HG03066 (cell line): ENCODE measurements around the gene CNN2.

Experiments
- ATAC-seq: cut with Tn5 transposase; IDR thresholded peaks from one replicate; pipeline ENCODE4 v1.9.1; 2021; ENCODE audit warnings: low read depth; ENCODE audit not compliant: unreplicated experiment

Gene CNN2

DNA sequence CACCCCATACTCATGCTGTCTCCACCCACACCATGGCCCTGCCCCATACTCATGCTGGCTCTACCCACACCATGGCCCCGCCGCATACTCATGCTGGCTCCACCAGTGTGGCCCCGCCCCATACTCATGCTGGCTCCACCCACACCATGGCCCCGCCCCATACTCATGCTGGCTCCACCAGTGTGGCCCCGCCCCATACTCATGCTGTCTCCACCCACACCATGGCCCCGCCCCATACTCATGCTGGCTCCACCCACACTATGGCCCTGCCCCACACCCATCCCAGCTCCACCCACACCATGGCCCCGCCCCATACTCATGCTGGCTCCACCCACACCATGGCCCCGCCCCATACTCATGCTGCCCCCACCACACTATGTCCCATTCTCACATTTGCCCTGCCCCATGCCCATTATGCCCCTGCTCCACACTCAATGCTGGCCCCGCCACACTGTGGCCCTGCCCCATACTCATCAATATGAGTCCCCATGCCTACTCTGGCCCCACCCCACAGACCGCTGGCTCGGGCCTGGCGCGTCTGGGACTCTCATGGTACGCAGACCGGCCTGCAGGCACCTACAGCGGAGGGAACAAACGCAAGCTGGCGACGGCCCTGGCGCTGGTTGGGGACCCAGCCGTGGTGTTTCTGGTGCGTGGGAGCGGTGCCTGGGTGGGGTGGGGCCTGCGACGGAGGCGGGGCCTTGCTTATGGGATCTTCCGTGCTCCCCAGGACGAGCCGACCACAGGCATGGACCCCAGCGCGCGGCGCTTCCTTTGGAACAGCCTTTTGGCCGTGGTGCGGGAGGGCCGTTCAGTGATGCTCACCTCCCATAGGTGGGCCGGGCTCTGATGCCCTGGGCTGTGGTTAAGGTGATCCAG is 36.9 kb downstream of the CNN2 start:
- no peak for ATAC-seq

DNA sequence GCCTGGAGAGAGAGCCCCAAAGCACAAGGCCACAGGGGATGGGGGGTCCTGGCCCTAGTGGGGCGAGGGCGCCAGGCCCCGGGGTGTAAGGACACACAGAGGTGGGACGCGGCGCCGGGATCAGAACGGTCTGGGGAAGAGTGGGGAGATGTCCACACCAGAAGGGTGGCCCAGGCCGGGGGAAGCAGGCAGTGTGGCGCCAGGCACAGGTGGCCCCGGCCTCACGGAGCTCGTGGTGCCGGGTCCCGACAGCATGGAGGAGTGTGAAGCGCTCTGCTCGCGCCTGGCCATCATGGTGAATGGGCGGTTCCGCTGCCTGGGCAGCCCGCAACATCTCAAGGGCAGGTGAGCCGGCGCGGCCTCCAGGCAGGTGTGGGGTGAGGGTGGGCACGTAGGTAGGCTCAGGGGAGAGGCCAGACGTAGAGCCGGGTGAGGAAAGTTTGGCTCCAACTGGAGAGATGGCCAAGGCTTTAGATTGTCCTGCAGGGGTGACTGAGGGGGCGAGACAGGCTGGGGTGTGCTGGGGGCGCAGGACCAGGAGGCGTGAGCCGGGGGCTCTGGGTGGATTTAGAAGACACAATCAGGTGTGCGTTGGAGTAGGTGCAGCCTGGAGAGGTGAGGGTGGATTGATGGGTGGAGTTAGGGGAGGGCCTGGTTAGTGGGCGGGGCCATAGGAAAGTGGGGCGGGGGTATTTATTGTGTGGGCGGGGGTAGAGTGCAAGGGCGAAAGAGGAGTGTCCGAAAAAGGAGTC is 37.7 kb downstream of the CNN2 start:
- no peak for ATAC-seq

DNA sequence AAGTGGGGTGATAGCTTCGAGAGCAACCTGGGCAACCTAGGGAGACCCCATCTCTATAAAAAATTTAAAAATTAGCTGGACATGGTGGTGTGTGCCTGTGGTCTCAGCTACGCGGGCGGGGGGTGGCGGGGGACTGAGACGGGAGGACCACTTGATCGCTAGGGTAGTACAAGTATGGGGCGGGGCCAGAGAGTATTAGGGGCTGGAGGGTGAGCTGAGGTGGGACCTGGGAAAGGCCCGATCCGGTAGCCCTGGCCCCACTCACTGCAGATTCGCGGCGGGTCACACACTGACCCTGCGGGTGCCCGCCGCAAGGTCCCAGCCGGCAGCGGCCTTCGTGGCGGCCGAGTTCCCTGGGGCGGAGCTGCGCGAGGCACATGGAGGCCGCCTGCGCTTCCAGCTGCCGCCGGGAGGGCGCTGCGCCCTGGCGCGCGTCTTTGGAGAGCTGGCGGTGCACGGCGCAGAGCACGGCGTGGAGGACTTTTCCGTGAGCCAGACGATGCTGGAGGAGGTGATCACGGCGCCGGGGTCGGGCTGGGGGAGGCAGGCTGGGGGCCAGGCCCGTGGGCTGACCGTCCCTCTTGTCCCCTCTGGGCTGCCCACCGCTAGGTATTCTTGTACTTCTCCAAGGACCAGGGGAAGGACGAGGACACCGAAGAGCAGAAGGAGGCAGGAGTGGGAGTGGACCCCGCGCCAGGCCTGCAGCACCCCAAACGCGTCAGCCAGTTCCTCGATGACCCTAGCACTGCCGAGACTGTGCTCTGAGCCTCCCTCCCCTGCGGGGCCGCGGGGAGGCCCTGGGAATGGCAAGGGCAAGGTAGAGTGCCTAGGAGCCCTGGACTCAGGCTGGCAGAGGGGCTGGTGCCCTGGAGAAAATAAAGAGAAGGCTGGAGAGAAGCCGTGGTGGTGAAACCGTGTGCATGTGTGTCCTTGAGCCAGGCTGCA is 38.5 kb downstream of the CNN2 start:
- ATAC-seq: no peak

DNA sequence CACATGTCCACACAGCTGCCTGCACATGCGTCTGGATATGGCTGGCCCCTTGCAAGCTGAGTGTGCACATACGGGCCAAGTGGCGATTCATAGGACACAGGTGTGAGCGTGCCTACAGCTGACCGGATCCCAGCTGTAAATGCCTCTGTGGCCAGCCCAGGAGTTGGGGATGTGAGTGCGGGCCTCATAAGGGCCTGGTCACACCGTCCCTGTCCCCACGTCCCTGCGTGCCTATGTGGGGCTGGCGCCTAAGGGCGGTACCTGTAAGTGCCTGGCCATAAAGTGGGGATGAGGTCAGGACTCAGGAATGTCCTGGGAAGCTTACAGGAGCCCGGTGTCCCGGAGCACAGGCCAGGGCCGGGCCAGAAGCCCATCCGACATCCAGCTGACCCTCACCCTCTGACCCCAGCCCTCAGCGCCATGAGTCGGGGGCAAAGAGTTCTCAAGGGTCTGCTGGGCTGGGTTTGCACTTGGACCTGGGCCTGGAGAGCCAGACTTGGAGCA is 39.2 kb downstream of the CNN2 start:
- no peak for ATAC-seq

DNA sequence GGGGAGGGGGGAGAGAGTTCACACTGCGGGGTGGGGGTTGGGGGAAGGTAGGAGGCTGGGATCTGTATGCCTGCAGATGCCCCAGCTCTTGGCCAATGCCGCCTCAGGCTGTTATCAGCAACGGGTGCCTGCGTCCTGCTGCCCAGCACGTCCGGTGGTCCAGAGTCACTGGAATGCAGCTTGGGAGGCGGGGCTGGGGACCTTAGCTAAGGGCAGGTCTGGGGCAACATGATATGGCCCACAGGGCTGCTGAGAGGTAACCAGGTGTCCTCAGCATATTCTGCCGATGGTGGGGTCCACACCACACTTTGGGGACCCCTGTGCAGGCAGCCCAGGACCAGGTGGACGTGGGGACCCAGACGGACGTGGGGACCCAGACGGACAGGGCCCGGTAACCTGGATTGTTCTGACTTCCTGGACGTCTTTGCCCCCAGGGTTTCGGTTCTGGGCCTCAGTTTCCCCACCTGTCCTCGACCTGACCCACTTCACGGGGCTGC is 39.9 kb downstream of the CNN2 start:
- no peak for ATAC-seq

DNA sequence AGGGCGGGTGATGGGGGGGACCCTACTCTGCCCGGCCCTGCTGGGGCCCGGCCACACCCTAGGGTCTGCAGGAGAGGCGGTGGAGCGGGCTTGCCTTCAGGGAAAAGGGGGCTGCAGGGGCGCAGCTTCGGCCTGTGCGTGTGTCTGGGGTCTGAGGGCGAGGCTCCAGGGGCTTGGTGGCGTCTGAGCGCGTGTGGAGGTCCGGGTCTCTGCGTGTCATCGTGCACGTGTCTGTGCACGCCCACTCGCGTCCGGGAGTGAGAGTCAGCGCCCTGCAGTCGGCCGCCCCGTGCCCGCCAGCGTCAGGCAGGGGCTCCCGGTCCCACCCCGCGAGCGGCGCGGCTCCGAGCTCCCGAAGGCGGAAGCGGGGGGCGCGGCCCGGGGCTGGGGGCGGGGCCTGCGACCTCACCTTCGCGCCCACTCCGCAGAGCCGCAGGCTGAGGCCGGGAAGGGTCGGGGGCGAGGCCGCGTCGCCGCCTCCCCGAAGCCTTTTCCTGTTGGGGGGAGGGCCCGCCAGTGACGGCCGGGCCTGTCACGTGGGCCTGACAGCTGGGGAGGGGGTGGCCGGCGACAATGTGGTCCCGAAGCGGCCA is 40.4 kb downstream of the CNN2 start, which contains the start of gene ARHGAP45:
TSS of gene ARHGAP45 (plus strand) at position 420 of the 593 bp plus-strand sequence. CDS start 239 bp downstream, outside the sequence.
- ATAC-seq: no peak

DNA sequence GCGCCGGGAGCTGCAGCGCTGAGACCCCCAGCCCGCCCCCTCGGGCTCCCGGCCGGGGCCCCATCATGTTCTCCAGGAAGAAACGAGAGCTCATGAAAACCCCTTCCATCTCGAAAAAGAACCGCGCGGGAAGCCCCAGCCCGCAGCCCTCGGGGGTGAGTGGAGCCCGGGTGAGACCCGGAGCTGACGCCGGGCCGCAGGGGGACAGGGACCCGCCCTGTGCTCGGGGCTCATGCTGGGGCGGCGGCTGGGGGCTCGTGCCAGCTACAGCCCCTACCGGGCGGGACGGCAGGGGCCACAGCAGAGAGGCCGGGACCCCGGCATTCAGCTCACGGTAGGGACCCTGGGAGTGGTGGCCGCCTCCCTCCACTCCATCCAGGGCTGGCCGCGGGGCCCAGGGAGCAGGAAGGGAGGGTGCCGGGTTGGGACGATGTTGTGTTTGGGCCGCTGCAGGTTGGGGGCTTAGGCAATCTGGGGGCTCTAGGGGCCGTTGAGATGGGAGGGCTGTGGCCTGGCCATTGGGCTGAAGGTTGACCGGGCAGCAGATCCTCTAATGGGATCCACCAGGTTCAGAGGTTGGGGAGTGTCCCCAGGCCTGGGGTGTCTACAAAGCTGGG is 41.0 kb downstream of the CNN2 start:
- no peak for ATAC-seq

DNA sequence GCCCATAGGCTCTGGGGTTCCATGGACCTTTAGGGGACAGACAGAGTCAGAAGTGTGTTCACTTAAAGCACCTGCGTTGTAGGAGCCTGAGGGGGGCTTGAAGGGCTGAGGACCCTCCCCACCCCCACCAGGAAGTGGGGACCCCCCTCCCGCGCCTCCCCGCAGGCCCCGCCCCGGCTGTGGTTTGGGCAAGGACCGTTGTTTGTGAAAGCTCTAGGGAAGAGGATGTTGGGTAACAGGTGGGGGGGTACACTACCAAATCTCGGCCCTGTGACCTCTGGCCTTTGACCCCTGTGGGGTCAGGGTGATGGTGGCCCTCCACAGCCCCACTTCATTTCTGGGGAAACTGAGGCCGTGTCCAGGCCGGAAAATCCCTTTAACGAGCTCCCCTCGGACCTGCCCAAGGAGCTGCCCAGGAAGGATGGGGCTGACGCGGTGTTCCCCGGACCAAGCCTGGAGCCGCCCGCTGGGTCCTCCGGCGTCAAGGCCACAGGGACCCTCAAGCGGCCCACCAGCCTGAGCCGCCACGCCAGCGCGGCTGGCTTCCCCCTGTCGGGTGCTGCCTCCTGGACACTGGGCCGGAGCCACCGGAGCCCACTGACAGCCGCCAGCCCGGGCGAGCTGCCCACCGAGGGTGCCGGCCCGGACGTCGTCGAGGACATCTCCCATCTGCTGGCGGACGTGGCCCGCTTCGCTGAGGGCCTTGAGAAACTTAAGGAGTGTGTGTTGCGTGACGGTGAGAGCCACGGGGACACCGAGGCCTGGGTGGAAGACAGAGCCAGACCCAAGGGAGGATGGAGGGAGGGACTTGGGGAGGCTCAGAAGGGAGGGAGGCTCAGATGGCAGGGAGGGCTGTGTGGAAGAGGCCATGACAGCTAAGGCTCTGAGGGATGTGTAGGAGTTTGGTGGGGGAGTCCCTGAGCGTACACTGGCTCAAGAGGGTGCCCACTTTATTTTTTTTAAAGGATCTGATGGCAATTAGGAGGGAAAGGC is 41.9 kb downstream of the CNN2 start:
- no peak for ATAC-seq

DNA sequence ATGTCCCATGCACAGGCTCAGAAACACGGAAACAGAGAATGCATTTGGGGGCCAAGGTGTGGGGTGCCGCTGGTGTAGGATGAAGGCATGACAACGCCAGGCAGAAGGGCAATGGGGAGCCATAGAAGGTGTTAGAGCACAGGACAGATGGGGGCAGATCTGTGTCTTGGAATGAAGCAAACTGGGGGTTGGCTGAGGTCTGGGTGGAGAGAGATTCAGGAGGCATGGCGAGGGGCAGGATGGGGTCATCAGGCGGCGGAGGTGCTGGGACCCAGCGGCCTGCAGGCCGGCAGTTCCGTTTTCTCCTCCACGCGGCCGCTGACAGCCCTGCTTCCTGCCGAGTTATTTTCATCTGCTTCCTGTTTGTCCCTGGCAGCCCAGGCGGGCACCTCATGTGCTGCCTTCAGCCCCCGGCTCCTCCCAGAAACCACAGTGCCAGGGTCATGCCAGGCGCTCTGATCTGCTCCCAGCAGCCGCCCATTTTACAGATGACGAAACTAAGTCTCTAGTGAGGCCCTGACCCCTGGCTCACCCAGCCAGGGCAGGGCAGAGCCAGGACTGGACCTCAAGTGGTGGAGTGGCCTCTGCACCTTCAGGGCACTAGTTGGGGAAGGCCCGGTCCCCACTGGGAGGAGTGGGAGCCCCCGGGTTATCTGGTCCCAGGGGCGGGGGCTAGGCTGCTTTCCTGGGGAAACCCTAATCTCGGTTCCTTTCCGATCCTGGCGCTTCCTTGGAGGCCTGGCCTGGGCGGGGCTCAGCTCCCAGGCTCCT is 42.8 kb downstream of the CNN2 start:
- no peak for ATAC-seq

DNA sequence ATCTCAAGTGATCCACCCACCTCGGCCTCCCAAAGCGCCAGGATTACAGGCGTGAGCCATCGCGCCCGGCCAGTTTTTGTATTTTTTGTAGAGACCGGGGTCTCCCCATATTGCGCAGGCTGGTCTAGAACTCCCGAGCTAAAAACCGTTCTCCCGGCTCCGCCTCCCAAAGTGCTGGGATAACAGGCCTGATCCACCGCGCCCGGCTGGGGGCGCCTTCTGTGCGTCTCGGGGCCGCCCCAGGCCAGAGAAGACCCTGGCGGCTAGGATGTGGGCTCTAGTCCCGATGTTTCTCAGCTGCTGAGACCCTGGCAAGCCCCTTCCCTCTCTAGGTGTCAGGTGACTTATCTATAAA is 44.1 kb downstream of the CNN2 start:
- no peak for ATAC-seq

DNA sequence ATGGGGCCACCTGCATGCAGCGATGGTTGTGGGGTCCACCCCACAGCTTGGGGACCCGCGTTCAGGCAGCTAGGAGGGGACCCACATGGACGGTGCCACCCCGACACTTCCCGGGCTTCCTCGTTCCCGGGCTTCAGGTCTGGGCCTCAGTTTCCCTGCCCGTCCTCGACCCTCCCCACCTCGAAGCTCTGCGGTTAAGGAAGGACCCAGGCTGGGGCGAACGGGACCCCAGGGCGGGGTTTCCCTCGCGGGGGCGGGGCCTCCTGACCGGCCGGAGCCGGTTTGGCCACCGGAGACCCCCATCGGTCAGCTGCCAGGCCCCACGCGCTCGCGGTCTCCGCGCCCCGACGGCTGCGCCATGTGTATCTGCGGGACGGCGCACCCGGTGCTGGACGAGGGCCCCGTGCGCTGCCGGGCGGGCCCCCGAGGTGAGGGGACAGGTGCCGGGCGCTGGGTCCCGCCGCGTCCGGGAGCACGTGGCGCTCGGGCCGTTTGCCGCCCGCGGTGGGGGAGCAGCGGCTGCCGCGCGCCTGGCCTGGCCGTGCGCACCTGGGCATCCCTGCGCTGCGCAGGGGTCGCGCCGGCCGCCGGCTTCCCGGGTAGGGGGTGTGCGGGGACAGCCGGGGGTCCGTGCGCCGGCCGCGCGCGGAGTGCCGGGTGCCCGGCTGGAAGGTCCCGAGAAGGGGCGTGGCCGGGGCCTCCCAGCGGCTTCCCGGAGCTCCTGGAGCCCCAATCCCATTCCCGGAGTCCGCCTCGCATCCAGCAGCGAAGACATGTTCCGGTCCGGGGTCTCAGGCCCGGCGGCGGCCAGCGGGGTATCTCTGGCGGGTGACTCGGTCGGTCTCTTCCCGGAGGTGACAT is 44.8 kb downstream of the CNN2 start:
- no peak for ATAC-seq

DNA sequence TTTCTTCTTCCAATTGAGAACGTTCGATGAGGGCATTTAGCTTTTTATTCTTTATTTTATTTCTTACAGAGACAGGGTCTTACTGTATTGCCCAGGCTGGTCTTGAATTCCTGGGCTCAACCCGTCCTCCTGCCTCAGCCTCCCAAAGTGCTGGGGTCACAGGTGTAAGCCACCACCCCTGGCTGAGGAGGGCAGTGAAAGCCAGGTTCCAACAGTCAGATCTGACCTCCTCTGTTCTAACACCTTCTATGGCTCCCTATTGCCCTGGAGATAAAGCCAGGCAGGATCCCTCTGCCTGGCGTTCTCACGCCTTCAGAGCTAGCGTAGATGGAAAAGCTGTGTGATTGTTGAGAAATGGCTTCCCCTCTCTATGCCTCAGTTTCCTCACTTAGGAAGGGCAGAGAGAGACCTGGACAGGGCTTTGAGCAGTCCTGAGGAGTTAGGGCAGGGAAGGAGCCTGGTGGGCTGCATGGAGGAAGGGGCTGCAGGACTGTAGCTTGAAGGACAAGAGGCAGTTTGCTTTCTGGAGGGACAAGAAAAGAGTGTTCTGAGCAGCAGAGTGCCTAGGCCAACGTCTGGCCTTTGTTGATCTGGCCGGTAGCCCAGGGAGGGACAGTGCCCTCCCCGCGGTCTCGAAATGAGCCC is 46.1 kb downstream of the CNN2 start:
- no peak for ATAC-seq

DNA sequence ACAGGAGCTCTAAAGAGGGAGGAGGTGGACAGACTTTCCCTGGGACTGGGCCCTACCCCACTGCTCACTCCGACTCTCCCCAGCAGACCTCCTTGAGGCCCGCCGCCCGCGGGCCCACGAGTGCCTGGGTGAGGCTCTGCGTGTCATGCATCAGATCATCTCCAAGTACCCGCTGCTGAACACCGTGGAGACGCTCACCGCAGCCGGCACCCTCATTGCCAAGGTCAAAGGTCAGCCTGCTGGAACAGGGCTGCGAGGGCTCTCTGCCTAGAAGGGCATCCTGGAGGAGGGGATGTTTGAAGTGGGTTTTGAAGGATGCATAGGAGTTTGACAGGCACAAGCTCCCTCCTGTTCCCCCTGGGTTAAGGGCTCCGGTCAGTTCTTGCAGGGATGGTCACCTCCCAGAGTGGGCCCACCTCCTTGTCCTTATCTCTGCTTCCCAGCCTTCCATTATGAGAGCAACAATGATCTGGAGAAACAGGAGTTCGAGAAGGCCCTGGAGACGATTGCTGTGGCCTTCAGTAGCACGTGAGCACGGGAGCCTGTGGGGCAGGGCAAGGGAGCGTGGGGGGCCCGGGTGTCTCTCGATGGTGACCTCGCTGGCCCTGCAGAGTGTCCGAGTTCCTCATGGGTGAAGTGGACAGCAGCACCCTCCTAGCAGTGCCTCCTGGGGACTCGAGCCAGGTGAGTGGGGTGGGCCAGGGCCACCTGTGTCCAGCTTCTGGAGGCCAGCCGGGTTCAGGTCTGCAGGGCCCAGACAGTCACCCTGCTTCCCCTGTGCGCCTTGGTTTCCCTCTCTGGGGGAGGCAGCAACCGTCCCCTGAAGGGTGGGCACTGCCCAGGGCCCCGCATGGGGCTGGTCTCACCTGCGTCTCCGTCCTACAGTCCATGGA is 46.9 kb downstream of the CNN2 start:
- no peak for ATAC-seq

DNA sequence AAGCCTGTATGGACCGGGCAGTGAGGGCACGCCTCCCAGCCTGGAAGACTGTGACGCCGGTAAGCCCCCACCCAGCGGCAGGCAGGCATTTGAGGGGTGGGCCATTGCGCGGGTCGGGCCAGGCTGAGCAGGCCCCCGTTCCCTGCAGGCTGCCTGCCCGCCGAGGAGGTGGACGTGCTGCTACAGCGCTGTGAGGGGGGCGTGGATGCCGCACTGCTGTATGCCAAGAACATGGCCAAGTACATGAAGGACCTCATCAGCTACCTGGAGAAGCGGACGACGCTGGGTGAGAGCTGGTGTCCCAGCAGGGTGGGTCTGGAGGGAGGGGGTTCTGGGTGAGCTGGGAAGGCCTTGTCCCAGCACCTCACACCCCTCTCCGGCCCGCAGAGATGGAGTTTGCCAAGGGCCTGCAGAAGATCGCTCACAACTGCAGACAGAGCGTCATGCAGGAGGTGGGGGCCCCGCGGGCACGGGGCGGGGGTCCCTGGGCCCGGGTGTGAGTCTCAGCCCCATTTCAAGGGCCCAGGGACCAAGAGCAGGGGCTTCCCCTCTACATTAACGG is 47.6 kb downstream of the CNN2 start:
- ATAC-seq: no peak
